Neural progenitor cell (in vitro differentiated cells): ENCODE data around the gene ACAA1. TPM values are rescaled to one million over a fixed set of nuclear protein-coding genes. Genes with fewer than 3 reads are reported as not detected.

Experiments used
- DNase-seq: peaks from one replicate; pipeline ENCODE4 v3.0.0-alpha.2; 2016; ENCODE audit warnings: low spot score
- H2AFZ ChIP-seq: fragments of 200-600 bp; sonication (generic); replicated peaks from 2 replicates; pipeline ENCODE4 v1.6.1; 2016; ENCODE audit warnings: antibody characterized with exemption
- H3F3A ChIP-seq: fragments of 200-600 bp; sonication (generic); 2 replicates; pipeline ENCODE4 v1.6.1; 2016; ENCODE audit warnings: antibody characterized with exemption, low read depth
- H3K27ac ChIP-seq: fragments of 200-600 bp; sonication (generic); 2 replicates; pipeline ENCODE4 v1.5.1; 2016; ENCODE audit warnings: mild to moderate bottlenecking
- H3K27me3 ChIP-seq: fragments of 200-600 bp; sonication (generic); 2 replicates; pipeline ENCODE4 v1.6.1; 2016; ENCODE audit warnings: mild to moderate bottlenecking, moderate library complexity
- H3K36me3 ChIP-seq: fragments of 200-600 bp; sonication (generic); 2 replicates; pipeline ENCODE4 v1.5.1; 2016
- H3K4me1 ChIP-seq: fragments of 200-600 bp; sonication (generic); 2 replicates; pipeline ENCODE4 v1.6.1; 2016; ENCODE audit warnings: mixed run types
- H3K4me2 ChIP-seq: fragments of 200-600 bp; sonication (generic); 2 replicates; pipeline ENCODE4 v1.6.1; 2016
- H3K4me3 ChIP-seq: fragments of 200-600 bp; sonication (generic); 2 replicates; pipeline ENCODE4 v1.5.1; 2016
- H3K79me2 ChIP-seq: fragments of 200-600 bp; sonication (generic); 2 replicates; pipeline ENCODE4 v1.6.1; 2016; ENCODE audit warnings: low read depth
- H3K9ac ChIP-seq: fragments of 200-600 bp; sonication (generic); 2 replicates; pipeline ENCODE4 v1.6.1; 2016
- H3K9me3 ChIP-seq: fragments of 200-600 bp; sonication (generic); 2 replicates; pipeline ENCODE4 v1.5.1; 2016; ENCODE audit warnings: low read depth
- H4K20me1 ChIP-seq: fragments of 200-600 bp; sonication (generic); 2 replicates; pipeline ENCODE4 v1.6.1; 2016; ENCODE audit warnings: low read depth
- H3K27ac Mint-ChIP-seq: 3 replicates; pipeline ENCODE4 v1.8.0; 2021; ENCODE audit warnings: mixed read lengths
- H3K27me3 Mint-ChIP-seq: 2 replicates; pipeline ENCODE4 v1.8.0; 2022; ENCODE audit warnings: low read depth, mild to moderate bottlenecking, inconsistent platforms, moderate library complexity, mixed read lengths; ENCODE audit not compliant: insufficient read depth
- H3K36me3 Mint-ChIP-seq: 3 replicates; pipeline ENCODE4 v1.8.0; 2021; ENCODE audit warnings: mixed read lengths
- H3K4me1 Mint-ChIP-seq: 3 replicates; pipeline ENCODE4 v1.8.0; 2021; ENCODE audit warnings: mixed read lengths
- H3K4me3 Mint-ChIP-seq: 3 replicates; pipeline ENCODE4 v1.8.0; 2021; ENCODE audit warnings: mild to moderate bottlenecking, moderate library complexity, mixed read lengths
- H3K9me3 Mint-ChIP-seq: 3 replicates; pipeline ENCODE4 v1.8.0; 2020; ENCODE audit warnings: mixed read lengths
- CTCF ChIP-seq: fragments of 200-600 bp; sonication (generic); IDR thresholded peaks from 2 replicates; pipeline ENCODE4 v1.5.1; 2017; ENCODE audit warnings: antibody characterized with exemption, mild to moderate bottlenecking
- EZH2 ChIP-seq: fragments of 200-600 bp; sonication (generic); IDR thresholded peaks from 2 replicates; pipeline ENCODE4 v1.6.1; 2017; ENCODE audit warnings: antibody characterized with exemption, mild to moderate bottlenecking, moderate library complexity
- EZH2phosphoT487 ChIP-seq: fragments of 200-600 bp; sonication (generic); IDR thresholded peaks from 2 replicates; pipeline ENCODE4 v1.6.1; 2017; ENCODE audit warnings: antibody characterized with exemption
- total RNA-seq: library from RNA; depleted of rRNA; stranded (reverse); fragments of >200 nt; gene quantifications from 2 replicates; pipeline ENCODE4 v1.2.3, GENCODE V29; 2015; ENCODE audit warnings: low replicate concordance

Gene ACAA1
- total RNA-seq, 1 donor from 2014 or later = 3.3 TPM

GRCh38 chr3:38095669-38096483 lies 41.1 kb downstream of the ACAA1 start:
- H2AFZ ChIP-seq = no peak overlapping the region
- no peaks in the 10 kb centered on the region for H3K36me3 Mint-ChIP-seq
- TF ChIP-seq EZH2phosphoT487 (no peak), EZH2 (no peak), CTCF (no peak)
- no peak overlapping the region for H3K4me3 ChIP-seq
- H3K4me3 Mint-ChIP-seq = no peak overlapping the region
- H3K4me1 Mint-ChIP-seq = peaks cover 26% of the 10 kb centered on the region
- no peak overlapping the region for H3K4me2 ChIP-seq
- peaks cover 2% of the 10 kb centered on the region for H3K27me3 Mint-ChIP-seq
- no peak overlapping the region for H3K9ac ChIP-seq
- H3K27me3 ChIP-seq = no peaks in the 10 kb centered on the region
- DNase-seq = no peak
- no peaks in the 10 kb centered on the region for H3K9me3 Mint-ChIP-seq
- no peaks in the 10 kb centered on the region for H3K79me2 ChIP-seq
- peaks cover 15% of the 10 kb centered on the region for H3F3A ChIP-seq
- no peaks in the 10 kb centered on the region for H3K9me3 ChIP-seq
- H3K4me1 ChIP-seq = peaks cover 22% of the 10 kb centered on the region
- no peak overlapping the region for H3K27ac Mint-ChIP-seq
- H3K27ac ChIP-seq = no peak overlapping the region
- H3K36me3 ChIP-seq = no peaks in the 10 kb centered on the region
- no peaks in the 10 kb centered on the region for H4K20me1 ChIP-seq

- Mint-ChIP-seq H3K27me3 (peaks cover 2% of the 10 kb centered on the region), H3K4me3 (no peak overlapping the region), H3K9me3 (no peaks in the 10 kb centered on the region), H3K36me3 (no peaks in the 10 kb centered on the region), H3K4me1 (peaks cover 24% of the 10 kb centered on the region), H3K27ac (peak overlapping the region; percentile 78)
- no peak overlapping the region for H2AFZ ChIP-seq
- H3K4me1 ChIP-seq = peaks cover 14% of the 10 kb centered on the region
- H3K27me3 ChIP-seq = no peaks in the 10 kb centered on the region
- peaks cover 13% of the 10 kb centered on the region for H3F3A ChIP-seq
- DNase-seq = no peak
- no peaks in the 10 kb centered on the region for H3K9me3 ChIP-seq
- H3K27ac ChIP-seq = no peak overlapping the region
- TF ChIP-seq EZH2phosphoT487 (no peak), CTCF (no peak), EZH2 (no peak)
- H3K79me2 ChIP-seq = no peaks in the 10 kb centered on the region
- no peak overlapping the region for H3K4me2 ChIP-seq
- H4K20me1 ChIP-seq = no peaks in the 10 kb centered on the region
- H3K9ac ChIP-seq = no peak overlapping the region
- no peak overlapping the region for H3K4me3 ChIP-seq
- H3K36me3 ChIP-seq = no peaks in the 10 kb centered on the region
Measured at GRCh38 chr3:38094999-38095398, 41.9 kb downstream of the ACAA1 start.

- no peak overlapping the region for H3K27ac ChIP-seq
- no peaks in the 10 kb centered on the region for H3K79me2 ChIP-seq
- H3K4me3 Mint-ChIP-seq = no peak overlapping the region
- no peak overlapping the region for H3K9ac ChIP-seq
- no peaks in the 10 kb centered on the region for H3F3A ChIP-seq
- H3K27ac Mint-ChIP-seq = no peak overlapping the region
- no peak overlapping the region for H3K4me2 ChIP-seq
- H3K27me3 ChIP-seq = no peaks in the 10 kb centered on the region
- peaks cover 3% of the 10 kb centered on the region for H3K4me1 Mint-ChIP-seq
- no peaks in the 10 kb centered on the region for H3K9me3 Mint-ChIP-seq
- H3K9me3 ChIP-seq = no peaks in the 10 kb centered on the region
- no peak overlapping the region for H3K4me3 ChIP-seq
- no peaks in the 10 kb centered on the region for H4K20me1 ChIP-seq
- no peaks in the 10 kb centered on the region for H3K27me3 Mint-ChIP-seq
- H2AFZ ChIP-seq = no peak overlapping the region
- TF ChIP-seq CTCF = no peak
- no peak for DNase-seq
- H3K36me3 Mint-ChIP-seq = no peaks in the 10 kb centered on the region
- H3K4me1 ChIP-seq = no peaks in the 10 kb centered on the region
- no peaks in the 10 kb centered on the region for H3K36me3 ChIP-seq
Measured at GRCh38 chr3:38090453-38090852, 46.5 kb downstream of the ACAA1 start.
